Stimulated activated CD8-positive, alpha-beta memory T cell treated with anti-CD3 and anti-CD28 coated beads, Interleukin-4, amount 100 ng/mL, for 4 hours (primary cell): ENCODE results near the gene BCL11A.

ENCODE experiments used
- DNase-seq, 2 donors: peaks; one replicate each; pipeline ENCODE4 v3.0.0-alpha.2; 2020; ENCODE audit warnings: low read depth in 2 of 2, low spot score in 1 of 2

BCL11A gene

GRCh38 chr2:60410456-60411146, 142.9 kb downstream of the BCL11A start:
- DNase-seq = no peak

GRCh38 chr2:60409531-60409871, 144.0 kb downstream of the BCL11A start:
- no peak for DNase-seq

GRCh38 chr2:60408811-60409530, 144.5 kb downstream of the BCL11A start:
- no peak for DNase-seq

- no peak for DNase-seq
These were observed 145.2 kb downstream of the BCL11A start for GRCh38 chr2:60408207-60408606.

GRCh38 chr2:60407398-60407797, 146.1 kb downstream of the BCL11A start:
- no peak for DNase-seq

GRCh38 chr2:60406192-60406591, 147.3 kb downstream of the BCL11A start:
- DNase-seq = no peak

DNA sequence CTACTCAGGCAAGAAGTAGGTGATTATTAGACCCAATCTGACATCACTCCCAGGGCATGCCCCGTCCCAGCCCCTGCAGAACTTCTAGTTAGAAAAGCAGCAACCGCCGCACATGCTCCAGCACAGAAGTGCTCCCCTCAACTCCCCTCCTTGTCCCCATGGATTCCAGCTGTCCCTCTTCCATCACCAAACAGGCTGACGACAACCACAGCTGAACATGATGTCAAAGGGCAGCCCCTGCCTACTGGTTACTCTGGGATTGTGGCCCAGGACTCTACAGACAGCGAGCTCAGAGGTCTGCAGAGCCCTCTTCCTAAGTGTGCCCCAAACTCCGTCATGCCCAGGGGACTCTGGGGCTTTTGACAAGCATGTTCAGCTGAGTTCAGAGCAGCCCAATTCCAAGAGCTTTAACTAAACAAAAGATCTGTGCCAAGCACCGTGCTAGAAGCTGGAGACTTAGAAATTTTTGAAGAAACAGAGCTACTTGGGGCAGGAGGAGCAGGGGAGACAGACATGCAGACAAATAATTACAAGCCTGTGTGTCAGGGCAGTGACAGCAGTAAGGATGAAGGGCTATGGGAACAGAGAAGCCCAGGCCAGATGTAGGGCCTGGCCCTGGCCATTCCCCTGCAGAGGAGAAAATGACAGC, 148.1 kb downstream of the BCL11A start:
- no peak for DNase-seq
